D341Med (cell line): ENCODE measurements around the gene TTC27.

ENCODE experiments used
- DNase-seq: peaks from one replicate; pipeline ENCODE4 v3.0.0; 2012; ENCODE audit warnings: low spot score

Gene TTC27

GRCh38 chr2:32755666-32756065, 127.8 kb downstream of the TTC27 start:
- no peak for DNase-seq

- DNase-seq, result no peak
These were observed 128.4 kb downstream of the TTC27 start for GRCh38 chr2:32756074-32756727.

GRCh38 chr2:32758232-32758631, 130.4 kb downstream of the TTC27 start:
- DNase-seq, result no peak

- no peak for DNase-seq
These were observed 132.8 kb downstream of the TTC27 start for GRCh38 chr2:32760628-32761027.

- DNase-seq, result no peak
These were observed 140.7 kb downstream of the TTC27 start for GRCh38 chr2:32768387-32769174.

- no peak for DNase-seq
These were observed 142.5 kb downstream of the TTC27 start for GRCh38 chr2:32770360-32770759.

- peak; percentile 45 for DNase-seq
These were observed 145.0 kb downstream of the TTC27 start for GRCh38 chr2:32772638-32773447.

GRCh38 chr2:32773448-32773808, 145.6 kb downstream of the TTC27 start:
- no peak for DNase-seq

GRCh38 chr2:32775954-32776353, 148.1 kb downstream of the TTC27 start:
- no peak for DNase-seq

- DNase-seq, result no peak
These were observed 149.9 kb downstream of the TTC27 start for GRCh38 chr2:32777714-32778113.

GRCh38 chr2:32780961-32781360, 153.1 kb downstream of the TTC27 start:
- no peak for DNase-seq

- no peak for DNase-seq
These were observed 155.6 kb downstream of the TTC27 start for GRCh38 chr2:32783469-32783868.

GRCh38 chr2:32783933-32784332, 156.1 kb downstream of the TTC27 start:
- DNase-seq, result no peak

GRCh38 chr2:32787207-32787606, 159.4 kb downstream of the TTC27 start:
- DNase-seq, result no peak

- peak; percentile 33 for DNase-seq
These were observed 160.3 kb downstream of the TTC27 start for GRCh38 chr2:32788114-32788513.

GRCh38 chr2:32792416-32792815, 164.6 kb downstream of the TTC27 start:
- DNase-seq, result no peak

- no peak for DNase-seq
These were observed 171.0 kb downstream of the TTC27 start for GRCh38 chr2:32798829-32799228.

GRCh38 chr2:32801741-32802140, 173.9 kb downstream of the TTC27 start:
- no peak for DNase-seq

GRCh38 chr2:32802877-32803276, 175.0 kb downstream of the TTC27 start:
- no peak for DNase-seq

- no peak for DNase-seq
These were observed 176.4 kb downstream of the TTC27 start for GRCh38 chr2:32804205-32804604.

- no peak for DNase-seq
These were observed 177.6 kb downstream of the TTC27 start for GRCh38 chr2:32805104-32806095.

- DNase-seq, result no peak
These were observed 179.0 kb downstream of the TTC27 start for GRCh38 chr2:32806857-32807256.
